ENCODE results near the gene ZNF763. TPM values are rescaled to one million over a fixed set of nuclear protein-coding genes. Genes with fewer than 3 reads are reported as not detected.
"Not testable (repeated sequence)": the region's sequence is repeated elsewhere in the genome, so short reads cannot be mapped to it uniquely, and the experiment has no call there.

The ZNF763 gene
- total RNA-seq, 1 donor from 2014 or later: 3.1 TPM

DNA sequence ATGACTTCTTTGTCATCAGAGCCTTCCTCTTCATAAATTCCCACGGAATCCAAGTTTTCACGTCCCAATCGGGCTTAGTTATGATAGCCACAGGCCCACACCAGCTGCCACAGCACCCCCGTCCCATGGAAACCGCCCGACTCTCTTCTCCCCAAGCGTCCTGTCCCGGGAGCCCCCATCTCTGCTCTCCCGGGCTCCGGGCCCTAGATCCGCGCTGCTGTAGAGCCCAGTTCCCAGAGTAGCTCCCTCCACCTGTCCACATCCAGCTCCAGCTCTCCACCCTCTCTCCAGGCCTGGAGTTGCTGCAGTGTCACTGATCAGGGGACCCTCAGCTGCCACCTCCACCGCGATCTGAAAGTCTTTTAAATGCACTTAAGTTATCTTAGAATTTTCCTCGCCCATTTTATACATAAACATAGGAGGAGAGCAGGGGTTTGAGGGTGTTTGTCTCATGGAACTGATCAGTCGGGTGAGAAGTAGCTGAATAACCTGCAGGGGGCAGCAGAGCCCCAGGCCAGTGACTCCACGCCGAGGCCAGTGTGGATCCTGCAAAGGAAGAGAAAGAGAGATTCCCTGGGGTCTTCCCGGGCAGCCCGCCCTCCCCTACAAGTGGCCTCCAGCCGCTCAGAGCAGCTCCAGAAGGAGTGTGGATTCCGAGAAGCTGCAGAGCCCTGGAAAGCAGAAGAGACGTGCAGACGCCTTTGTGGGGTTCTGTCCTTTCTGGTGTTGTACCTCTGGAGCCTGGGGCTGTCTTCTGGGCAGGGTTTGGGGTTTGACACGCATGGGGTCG lies 1.1 kb upstream of the ZNF763 start:
- DNase-seq (ENCODE audit: low spot score): peak; percentile 89
- intact Hi-C loops (cut with DNase I): loop anchor here (1.0 to 5.0 kb wide), 3 partner anchors 24 to 177 kb away; partner anchors contain the start of gene ZNF20

DNA sequence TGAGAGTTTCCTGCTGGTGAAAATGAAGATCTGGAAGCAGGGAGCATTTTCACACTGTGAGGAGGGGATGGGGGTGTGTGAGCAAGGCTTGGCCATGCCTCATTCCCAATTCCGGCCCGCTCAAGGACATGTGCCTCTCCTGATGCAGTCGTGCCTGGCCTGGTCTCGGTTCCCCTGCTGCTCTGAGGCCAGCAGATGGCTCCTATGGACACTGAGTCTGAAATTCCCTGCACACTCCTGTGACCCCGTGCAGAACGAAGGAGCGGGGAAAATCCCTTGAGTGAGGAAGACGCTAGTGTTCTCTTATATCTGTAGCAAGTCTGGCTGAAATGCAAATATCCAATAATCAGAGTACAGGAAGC lies 363 bp upstream of the ZNF763 start:
- DNase-seq (ENCODE audit: low spot score): peak; percentile 77

DNA sequence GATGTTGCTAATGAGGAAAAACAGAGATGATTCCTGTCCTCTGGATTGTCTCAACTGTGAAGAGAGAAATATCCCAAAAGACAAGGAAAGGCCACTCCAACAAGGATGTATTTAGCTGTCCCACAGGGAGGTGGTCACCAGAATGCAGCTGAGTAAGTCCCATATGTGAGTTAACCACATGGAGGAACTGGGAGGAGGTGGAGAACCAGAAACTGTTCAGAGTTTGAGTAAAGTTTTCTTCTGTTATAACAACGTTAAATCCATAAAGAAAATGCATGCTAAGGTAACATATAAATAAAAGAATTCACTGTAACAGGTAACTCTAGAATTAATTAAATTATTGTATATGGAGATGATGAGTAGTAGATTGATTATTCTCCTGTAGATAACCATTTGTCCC lies 5.3 kb downstream of the ZNF763 start:
- intact Hi-C loops (cut with DNase I): no loop called here
- no peak for DNase-seq (ENCODE audit: low spot score)

More for the DNA sequence above, 363 bp upstream of the ZNF763 start:
- intact Hi-C loops (cut with DNase I): loop anchor here (1.0 to 5.0 kb wide), 3 partner anchors 23 to 176 kb away; partner anchors contain the start of gene ZNF20

DNA sequence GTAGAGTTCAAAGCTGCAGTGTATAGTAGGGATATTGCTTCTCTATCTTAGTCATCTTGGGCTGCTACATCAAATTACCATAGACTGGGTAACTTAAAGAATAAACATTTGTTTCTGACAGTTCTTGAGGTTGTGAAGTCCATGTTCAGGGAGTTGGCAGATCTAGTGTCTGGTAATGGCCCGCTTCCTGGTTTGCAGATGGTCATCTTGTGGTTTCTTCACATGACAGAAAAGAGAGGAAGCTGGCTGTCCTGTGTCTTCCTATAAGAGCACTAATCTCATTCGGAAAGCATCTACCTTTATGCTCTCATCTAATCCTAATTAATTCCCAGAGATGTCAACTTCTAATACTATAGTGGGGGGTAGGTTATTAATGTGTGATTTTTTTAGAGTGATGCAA lies 6.2 kb downstream of the ZNF763 start:
- DNase-seq (ENCODE audit: low spot score): no peak
- intact Hi-C loops (cut with DNase I): no loop called here

DNA sequence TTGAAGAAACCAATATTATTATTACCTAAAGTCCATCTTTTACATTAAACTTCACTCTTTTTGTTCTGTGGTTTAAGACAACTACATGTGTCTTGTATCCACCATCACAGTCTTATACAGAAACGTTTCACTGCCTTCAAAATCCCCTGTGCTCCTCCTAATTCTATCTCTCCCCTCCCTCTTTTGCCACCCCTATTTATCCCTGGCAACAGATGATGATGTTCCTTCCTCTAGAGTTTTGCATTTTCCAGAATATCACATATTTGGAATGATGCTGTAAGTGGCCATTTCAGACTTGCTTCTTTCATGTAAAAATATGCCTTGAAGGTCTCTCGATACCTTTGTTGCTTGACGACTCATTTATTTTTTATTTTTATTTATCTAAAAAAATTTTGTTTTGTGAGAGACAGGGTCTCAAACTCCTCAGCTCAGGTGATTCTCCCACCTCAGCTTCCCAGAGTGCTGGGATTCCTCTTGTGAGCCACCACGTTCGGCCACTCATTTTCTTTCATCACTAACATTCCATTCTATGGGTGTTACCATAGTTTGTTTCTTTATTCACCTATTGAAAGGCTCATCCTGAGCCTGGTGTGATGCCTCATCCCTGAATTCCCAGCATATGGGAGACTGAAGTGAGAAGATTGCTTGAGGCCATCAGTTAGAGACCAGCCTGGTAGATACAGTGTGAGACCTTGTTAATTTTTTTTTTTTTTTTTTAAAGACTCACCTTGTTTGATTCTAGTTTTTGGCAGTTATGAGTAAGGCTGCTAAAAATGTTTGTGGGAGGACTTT lies 8.4 kb downstream of the ZNF763 start:
- DNase-seq (ENCODE audit: low spot score): no peak
- intact Hi-C loops (cut with DNase I): no loop called here

DNA sequence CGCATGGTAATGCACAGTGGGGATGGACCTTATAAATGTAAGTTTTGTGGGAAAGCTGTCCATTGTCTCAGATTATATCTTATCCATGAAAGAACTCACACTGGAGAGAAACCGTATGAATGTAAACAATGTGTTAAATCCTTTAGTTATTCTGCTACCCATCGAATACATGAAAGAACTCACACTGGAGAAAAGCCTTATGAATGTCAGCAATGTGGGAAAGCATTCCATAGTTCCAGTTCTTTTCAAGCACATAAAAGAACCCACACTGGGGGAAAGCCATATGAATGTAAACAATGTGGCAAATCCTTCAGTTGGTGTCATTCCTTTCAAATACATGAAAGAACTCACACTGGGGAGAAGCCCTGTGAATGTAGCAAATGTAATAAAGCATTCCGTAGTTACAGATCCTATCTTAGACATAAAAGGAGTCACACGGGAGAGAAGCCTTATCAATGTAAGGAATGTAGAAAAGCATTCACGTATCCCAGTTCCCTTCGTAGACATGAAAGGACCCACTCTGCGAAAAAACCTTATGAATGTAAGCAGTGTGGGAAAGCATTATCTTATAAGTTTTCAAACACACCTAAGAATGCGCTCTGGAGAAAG lies 13.8 kb downstream of the ZNF763 start:
- intact Hi-C loops (cut with DNase I): no loop called here

DNA sequence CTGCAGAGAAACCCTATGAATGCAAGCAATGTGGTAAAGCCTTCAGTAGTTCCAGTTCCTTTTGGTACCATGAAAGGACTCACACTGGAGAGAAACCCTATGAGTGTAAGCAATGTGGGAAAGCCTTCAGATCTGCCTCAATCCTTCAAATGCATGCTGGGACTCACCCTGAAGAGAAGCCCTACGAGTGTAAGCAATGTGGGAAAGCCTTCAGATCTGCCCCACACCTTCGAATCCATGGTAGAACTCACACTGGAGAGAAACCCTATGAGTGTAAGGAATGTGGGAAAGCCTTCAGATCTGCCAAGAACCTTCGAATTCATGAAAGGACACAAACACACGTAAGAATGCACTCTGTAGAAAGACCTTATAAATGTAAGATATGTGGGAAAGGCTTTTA lies 14.7 kb downstream of the ZNF763 start:
- intact Hi-C loops (cut with DNase I): no loop called here
- DNase-seq (ENCODE audit: low spot score): no peak

More for the DNA sequence above, 13.8 kb downstream of the ZNF763 start:
- DNase-seq (ENCODE audit: low spot score): no peak

DNA sequence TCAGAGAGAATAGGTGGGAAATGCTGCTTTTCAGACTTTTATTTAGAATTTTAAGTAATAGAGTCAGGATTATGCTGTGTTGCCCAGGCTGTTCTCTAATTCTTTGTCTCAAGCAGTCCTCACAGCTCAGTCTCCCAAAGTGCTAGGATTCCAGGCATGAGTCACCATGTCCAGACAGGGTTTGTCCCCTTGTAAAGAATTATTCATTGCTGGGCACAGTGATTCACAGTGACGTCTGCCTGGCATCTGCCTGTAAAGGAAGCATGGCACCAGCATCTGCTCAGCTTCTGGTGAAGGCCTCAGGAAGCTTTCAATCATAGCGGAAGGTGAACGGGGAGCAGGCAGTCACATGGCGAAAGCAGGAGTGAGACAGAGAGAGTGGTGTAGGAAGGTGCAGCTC lies 17.7 kb downstream of the ZNF763 start:
- DNase-seq (ENCODE audit: low spot score): no peak
- intact Hi-C loops (cut with DNase I): no loop called here

DNA sequence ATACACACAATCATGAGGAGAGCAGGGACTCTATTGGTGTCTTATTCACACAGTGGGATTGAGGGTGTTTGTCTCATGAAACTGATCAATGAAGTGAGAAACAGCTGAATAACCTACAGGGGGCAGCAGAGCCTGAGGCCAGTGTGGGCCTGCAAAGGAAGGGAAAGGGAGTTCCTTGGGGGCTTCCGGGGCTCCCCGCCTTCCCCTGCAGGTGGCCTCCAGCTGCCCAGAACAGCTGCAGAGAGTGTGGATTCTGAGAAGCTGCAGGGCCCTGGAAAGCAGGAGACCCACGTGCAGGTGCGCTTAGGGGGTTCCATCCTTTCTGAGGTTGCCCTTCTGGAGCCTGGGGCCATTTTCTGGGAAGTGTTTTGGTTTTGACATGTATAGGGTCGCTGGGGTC lies 20.1 kb downstream of the ZNF763 start:
- intact Hi-C loops (cut with DNase I): loop anchor here (5.0 kb wide), 1 partner anchor 188 kb away; the partner anchor contains the start of gene ZNF491

DNA sequence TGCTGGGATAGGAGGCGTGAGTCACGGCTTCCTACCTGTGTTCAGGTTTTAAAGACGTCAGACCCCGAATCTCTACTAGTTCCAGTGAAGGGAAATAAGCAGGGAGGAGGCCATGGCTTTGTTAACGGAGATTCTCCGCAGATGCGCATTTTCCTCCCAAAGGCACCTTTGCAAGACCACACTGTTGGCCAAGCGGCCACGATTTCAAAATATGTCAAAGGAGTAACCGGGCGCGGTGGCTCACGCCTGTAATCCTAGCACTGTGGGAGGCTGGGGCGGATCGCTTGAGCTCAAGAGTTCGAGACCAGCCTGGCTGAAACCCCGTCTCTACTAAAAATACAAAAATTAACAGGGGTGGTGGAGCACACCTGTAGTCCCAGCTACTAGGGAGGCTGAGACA lies 21.9 kb downstream of the ZNF763 start:
- intact Hi-C loops (cut with DNase I): loop anchor here (1.0 to 5.0 kb wide), 2 partner anchors 22 to 189 kb away; partner anchors contain the start of gene ZNF491
- DNase-seq (ENCODE audit: low spot score): no peak

More for the DNA sequence above, 20.1 kb downstream of the ZNF763 start:
- no peak for DNase-seq (ENCODE audit: low spot score)

DNA sequence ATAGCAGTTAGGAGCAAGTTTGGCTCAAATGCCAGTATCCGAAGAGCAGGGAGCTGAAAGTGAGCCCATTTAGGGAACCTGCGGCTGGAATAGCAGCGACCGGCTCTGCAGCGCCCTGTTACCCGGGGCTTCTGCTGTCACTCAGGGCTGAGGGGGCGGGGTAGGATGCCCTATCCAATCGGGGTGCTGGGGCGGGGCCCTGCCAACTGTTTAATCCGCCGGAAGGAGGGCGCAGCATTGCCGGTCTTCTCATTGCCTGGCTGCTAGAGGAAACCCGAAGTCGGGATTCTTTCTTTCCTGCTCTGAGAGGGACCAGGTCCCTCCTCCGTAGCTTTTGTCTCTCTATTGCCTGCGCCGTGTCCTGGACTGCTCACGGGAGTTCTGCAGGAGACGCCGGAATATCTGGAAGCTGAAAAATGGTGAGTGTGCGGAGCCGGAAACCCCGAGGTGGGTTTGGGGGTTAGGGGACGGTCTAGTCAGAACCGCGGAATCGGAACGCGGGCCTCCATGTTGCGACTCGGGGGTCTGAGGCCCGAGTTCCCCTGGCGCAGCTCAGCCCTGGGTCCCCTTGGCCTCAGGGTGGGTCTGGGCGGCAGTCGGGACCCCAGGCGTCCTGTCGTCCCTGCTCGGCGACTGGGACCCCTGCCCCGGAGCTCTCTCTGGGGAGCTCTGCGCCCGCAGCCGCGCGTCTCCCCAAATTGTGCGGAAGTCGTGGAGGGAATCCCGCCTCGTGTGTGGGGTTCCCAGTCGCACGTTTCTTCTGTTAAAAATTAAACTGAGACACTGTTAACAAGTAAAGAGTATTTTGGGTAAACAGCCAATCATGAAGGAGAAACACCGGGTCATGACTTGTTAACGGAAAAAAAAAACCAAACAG lies 22.8 kb downstream of the ZNF763 start:
- intact Hi-C loops (cut with DNase I): loop anchor here (1.0 to 5.0 kb wide), 4 partner anchors 23 to 190 kb away; partner anchors contain the start of gene ZNF491

DNA sequence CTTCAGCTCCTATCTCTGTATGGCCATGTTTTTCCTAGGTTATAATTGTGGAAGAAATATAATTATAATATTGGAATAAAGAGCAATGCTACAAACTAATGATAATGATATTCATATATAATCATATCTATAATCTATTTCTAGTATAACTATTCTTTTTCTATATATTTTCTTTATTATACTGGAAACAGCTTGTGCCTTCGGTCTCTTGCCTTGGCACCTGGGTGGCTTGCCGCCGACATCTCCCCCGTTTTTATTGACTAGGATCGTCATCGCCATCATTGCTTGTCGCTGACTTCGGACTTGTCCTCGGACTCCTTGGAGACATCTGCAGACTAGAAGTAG lies 24.2 kb downstream of the ZNF763 start:
- no peak for DNase-seq (ENCODE audit: low spot score)
- intact Hi-C loops (cut with DNase I): loop anchor here (2.0 to 5.0 kb wide), 2 partner anchors 106 to 192 kb away; partner anchors contain the start of gene ZNF491

More for the DNA sequence above, 22.8 kb downstream of the ZNF763 start:
- peak; percentile 99 for DNase-seq (ENCODE audit: low spot score)

DNA sequence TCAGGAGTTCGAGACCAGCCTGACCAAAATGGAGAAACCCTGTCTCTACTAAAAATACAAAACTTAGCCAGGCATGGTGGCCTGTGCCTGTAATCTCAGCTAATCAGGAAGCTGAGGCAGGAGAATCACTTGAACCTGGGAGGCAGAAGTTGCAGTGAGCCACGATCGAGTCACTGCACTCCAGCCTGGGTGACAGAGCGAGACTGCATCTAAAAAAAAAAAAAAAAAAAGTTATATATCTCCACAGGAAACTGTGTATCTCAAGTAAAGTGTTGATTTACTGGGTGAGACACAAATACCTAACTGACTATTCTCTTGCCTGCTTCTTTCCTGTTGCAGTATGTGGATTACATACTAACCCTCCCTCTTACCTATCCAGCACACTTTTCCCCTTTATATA lies 27.1 kb downstream of the ZNF763 start:
- DNase-seq (ENCODE audit: low spot score); intact Hi-C loops (cut with DNase I): not testable (repeated sequence)

DNA sequence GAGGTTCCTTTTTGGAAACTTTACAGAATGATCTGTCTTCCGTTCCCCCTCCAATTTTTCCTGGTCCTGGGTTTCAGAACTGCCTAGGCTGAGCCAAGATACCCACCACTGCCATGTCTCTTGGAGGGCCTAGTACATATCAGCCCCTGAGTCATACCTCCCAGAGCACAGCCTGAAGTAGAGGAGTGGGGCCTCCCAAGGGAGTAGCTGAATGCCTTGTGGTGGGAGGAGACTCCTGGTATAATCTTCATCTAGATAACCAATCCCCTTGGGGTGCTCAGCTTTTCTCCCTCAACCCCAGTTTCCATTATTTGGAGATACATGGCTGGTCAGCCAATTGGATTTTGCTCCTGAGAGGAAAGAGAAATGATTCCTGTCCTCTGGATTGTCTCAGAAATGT lies 30.3 kb downstream of the ZNF763 start:
- intact Hi-C loops (cut with DNase I): no loop called here
- DNase-seq (ENCODE audit: low spot score): no peak

DNA sequence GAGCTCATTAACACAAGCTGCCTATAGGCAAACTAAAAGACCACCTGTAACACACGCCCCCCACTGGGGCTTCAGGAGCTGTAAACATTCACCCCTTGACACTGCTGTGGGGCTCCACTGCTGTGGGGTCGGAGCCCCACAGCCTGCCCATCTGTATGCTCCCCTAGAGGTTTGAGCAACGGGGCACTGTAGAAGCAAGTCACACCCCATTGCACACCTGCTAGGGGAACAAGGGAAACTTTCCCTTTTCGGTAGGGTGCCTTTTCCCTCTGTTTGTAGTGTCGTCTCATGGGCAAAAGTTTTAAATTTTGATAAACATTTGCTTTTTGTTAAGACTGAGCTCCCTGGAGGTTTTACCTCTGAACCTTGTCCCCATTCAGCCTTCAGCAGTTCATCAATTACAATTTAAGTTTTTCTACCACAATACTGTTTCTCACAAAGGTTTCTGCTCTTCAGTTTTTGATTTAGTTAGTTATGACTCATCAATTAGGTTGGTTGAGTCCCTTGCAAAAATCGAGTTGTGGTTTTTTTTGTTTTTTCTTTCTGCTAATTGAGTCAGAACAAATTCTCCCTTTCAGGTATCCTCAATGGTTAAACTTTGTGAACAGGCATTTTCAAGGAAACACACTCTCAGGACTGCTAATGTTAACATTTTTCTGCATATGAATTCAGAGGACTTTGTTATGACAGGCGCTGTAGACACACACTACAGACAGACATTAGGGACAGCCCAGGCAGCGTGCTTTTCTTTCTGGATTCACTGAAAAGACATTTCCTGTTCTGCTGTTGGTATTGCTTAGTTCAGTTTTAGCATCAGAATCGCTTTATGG lies 35.5 kb downstream of the ZNF763 start:
- DNase-seq (ENCODE audit: low spot score): no peak
- intact Hi-C loops (cut with DNase I): no loop called here

DNA sequence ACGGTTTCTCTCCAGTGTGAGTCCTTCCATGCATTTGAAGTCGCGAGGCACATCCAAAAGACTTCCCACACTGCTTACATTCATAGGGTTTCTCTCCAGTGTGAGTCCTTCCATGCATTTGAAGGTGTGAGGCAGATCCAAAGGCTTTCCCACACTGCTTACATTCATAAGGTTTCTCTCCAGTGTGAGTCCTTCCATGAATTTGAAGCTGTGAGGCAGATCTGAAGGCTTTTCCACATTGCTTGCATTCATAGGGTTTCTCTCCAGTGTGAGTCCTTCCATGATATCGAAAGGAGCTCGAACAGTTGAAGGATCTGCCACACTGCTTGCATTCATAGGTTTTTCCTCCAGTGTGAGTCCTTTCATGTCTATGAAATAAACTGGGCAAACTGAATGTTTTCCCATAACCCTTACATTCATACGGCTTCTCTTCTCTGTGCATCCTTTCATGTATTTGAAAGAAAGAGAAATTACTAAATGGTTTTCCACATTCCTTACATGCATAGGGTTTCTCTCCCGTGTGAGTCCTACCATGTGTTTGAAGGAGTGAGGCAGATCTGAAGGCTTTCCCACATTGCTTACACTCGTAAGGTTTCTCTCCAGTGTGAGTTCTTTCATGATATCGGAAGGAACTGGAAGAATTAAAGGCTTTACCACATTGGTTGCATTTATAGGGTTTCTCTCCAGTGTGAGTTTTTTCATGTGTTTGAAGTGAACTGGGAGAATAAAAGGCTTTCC lies 50.3 kb downstream of the ZNF763 start:
- intact Hi-C loops (cut with DNase I): no loop called here
- DNase-seq (ENCODE audit: low spot score): no peak

DNA sequence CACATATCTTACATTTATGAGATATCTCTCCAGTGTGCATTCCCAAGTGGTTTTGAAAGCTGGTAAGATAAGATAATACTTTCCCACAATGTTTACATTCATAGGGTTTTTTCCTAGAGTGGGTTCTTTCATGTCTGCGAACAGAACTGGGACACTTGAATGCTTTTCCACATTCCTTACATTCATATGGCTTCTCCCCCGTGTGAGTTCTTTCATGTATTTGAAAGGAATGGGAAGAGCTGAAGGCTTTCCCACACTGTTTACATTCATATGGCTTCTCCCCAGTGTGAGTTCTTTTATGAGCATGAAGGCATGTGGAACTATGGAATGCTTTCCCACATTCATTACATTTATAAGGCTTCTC lies 50.9 kb downstream of the ZNF763 start:
- DNase-seq (ENCODE audit: low spot score): no peak
- intact Hi-C loops (cut with DNase I): no loop called here

Measured in cardiac septum (tissue), 1 donor.